HG03196 (cell line): ENCODE results near the gene CLK3.
"Not testable (repeated sequence)": the region's sequence is repeated elsewhere in the genome, so short reads cannot be mapped to it uniquely, and the experiment has no call there.

ENCODE experiments used
- ATAC-seq: cut with Tn5 transposase; IDR thresholded peaks from one replicate; pipeline ENCODE4 v1.9.1; 2021; ENCODE audit not compliant: unreplicated experiment

CLK3 gene

GRCh38 chr15:74620636-74621545 is 5.3 kb downstream of the CLK3 start:
- no peak for ATAC-seq

GRCh38 chr15:74621546-74621920 is 5.9 kb downstream of the CLK3 start:
- ATAC-seq: no peak

- ATAC-seq: no peak
These were observed 6.3 kb downstream of the CLK3 start for GRCh38 chr15:74621936-74622335.

GRCh38 chr15:74622758-74623157 is 7.1 kb downstream of the CLK3 start:
- no peak for ATAC-seq

GRCh38 chr15:74624020-74624602 is 8.5 kb downstream of the CLK3 start:
- no peak for ATAC-seq

GRCh38 chr15:74625693-74626092 is 10.1 kb downstream of the CLK3 start:
- no peak for ATAC-seq

GRCh38 chr15:74626336-74626735 is 10.7 kb downstream of the CLK3 start:
- no peak for ATAC-seq

- ATAC-seq: peak; percentile 40
These were observed 11.4 kb downstream of the CLK3 start for GRCh38 chr15:74626752-74627692.

GRCh38 chr15:74627766-74628165 is 12.1 kb downstream of the CLK3 start:
- no peak for ATAC-seq

GRCh38 chr15:74628199-74628598 is 12.6 kb downstream of the CLK3 start:
- ATAC-seq: no peak

- ATAC-seq: no peak
These were observed 13.3 kb downstream of the CLK3 start for GRCh38 chr15:74628949-74629348.

- ATAC-seq: not testable (repeated sequence)
These were observed 14.1 kb downstream of the CLK3 start for GRCh38 chr15:74629696-74630095.

GRCh38 chr15:74630284-74631086 is 14.8 kb downstream of the CLK3 start:
- no peak for ATAC-seq

- no peak for ATAC-seq
These were observed 15.4 kb downstream of the CLK3 start for GRCh38 chr15:74631087-74631385.

- ATAC-seq: no peak
These were observed 15.8 kb downstream of the CLK3 start for GRCh38 chr15:74631408-74631807.

GRCh38 chr15:74631935-74632560 is 16.4 kb downstream of the CLK3 start:
- ATAC-seq: no peak

GRCh38 chr15:74632601-74633000 is 17.0 kb downstream of the CLK3 start:
- ATAC-seq: no peak

GRCh38 chr15:74633781-74634180 is 18.1 kb downstream of the CLK3 start:
- ATAC-seq: no peak

- no peak for ATAC-seq
These were observed 19.6 kb downstream of the CLK3 start for GRCh38 chr15:74635228-74635627.

- ATAC-seq: no peak
These were observed 21.3 kb downstream of the CLK3 start for GRCh38 chr15:74636984-74637383.
